IMR-90 (cell line): ENCODE results near the gene FAM78A.

Source experiments
- CEBPB ChIP-seq: IDR thresholded peaks from 2 replicates; pipeline ENCODE4 v1.6.1; 2012; ENCODE audit warnings: low read depth, low read length, improper control_type of control experiment
- CHD1 ChIP-seq: IDR thresholded peaks from 2 replicates; pipeline ENCODE4 v1.6.1; 2012; ENCODE audit warnings: low read depth, low read length, improper control_type of control experiment
- CTCF ChIP-seq: conservative IDR thresholded peaks from 2 replicates; pipeline ENCODE4 v1.5.1; 2012; ENCODE audit warnings: mild to moderate bottlenecking, low read depth, low read length, improper control_type of control experiment
- POLR2A ChIP-seq: IDR thresholded peaks from 2 replicates; pipeline ENCODE4 v1.6.1; 2012; ENCODE audit warnings: mild to moderate bottlenecking, low read depth, low read length
- RAD21 ChIP-seq: IDR thresholded peaks from 2 replicates; pipeline ENCODE4 v1.6.1; 2012; ENCODE audit warnings: low read length, improper control_type of control experiment

GRCh38 chr9:131246618-131247017, 29.7 kb downstream of the FAM78A start:
- TF ChIP-seq CTCF = no peak
- TF ChIP-seq RAD21 = no peak
- TF ChIP-seq POLR2A = no peak
- no peak for TF ChIP-seq CEBPB
- TF ChIP-seq CHD1 = no peak
